NOMO-1 treated with dmso at 0.1 percent for 144 hours (cell line): ENCODE results near the gene SNCB.
"Not testable (repeated sequence)": the region's sequence is repeated elsewhere in the genome, so short reads cannot be mapped to it uniquely, and the experiment has no call there.

Experiments used
- DNase-seq: peaks from one replicate; lab custom pipeline; 2025; ENCODE audit not compliant: unreplicated experiment; lab: John Stamatoyannopoulos, UW

The SNCB gene

DNA sequence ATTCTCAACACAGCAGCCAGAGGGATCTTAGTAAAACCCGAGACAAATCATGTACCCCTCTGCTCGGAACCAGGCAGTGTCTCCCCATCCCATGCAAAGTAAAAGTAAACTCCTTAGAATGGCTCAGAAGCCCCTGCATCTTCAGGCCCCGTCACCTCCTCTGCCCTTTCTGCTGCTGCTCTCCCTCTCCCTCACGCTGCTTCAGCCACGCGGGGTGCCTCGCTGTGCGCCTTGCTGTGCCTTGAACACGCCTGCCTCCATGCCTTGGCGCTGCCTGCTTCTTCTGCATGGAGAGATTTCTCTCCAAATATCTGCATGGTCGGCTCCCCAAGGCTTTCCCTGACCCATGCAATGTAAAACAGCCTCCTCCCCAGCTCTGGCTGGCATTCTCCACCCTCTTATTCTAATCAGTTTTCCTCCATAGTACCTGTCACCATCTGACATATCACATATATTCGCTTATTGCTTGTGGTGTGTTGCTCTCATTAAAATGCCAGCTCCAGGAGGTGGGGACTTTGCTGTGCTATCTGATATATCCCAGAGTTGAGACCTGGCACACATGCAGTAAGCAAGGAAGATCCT lies 28.3 kb downstream of the SNCB start:
- no peak for DNase-seq

DNA sequence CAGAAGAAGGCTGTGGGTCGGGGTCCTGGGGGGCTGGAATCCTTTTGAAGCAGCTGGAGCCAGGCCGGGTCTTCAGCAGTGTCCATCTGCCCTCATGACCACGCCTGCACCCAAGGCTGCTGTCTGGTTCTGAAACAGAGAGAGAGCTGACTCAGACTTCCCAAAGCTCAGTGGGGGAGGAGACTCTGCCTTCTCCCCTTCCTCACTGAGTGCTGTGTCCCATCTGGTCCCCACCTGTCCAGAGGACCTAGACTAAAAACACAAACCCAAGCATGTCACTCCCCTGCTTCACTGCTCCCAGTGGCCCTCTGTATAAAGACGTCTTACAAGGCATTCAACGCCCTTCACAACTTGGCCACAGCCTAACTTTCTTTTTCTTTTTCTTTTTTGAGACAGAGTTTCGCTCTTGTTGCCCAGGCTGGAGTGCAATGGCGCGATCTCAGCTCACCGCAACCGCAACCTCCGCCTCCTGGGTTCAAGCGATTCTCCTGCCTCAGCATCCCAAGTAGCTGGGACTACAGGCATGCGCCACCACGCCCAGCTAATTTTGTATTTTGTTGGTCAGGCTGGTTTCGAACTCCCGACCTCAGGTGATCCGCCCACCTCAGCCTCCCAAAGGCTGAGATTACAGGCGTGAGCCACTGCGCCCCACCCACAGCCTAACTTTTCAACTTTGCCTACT lies 30.4 kb downstream of the SNCB start:
- not testable (repeated sequence) for DNase-seq

DNA sequence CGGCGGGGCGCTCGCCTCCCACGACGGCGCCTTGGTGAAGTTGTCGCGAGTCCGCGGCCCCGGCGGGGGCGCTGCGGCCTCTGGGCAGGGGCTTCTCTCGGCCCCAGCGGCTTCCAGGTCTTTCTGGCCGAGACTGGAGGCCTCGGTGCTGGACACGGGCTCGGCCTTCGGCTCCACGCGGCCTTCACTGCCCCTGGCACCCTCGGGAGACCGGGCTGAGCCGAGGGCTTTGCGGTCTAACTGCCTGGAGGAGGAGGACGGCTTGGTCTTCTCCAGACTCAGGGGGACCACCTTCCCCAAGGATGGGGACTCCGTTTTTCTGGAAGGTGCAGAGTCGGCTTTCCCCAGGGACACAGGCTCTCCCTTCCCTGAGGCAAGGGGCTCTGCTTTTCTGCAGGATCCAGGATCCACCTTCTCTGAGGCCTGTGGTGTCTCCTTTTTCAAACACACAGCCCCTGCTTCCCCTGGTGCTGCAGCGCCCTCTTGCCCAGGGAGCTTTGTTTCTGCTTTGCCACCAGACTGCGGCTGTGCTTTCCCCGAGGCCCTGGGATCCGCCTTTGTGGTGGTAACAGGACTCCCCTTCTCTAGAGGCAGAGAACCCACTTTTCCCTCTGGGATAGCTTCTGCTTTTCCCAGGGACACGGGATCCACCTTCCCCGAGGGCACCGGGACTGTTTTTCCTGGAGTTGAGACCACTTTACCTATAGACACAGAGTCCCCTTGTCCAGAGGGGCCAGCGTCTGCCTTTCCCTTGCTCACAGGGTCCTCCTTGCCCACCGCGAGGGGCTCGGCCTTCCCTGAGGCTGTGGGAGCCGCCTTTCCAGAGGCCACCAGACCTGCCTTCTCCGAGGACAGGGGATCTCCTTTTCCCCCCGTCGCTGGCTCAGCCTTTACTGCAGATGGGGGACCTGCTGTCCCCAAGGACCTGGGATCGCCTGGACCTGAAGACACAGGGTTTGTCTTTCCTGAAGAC lies 32.6 kb downstream of the SNCB start:
- no peak for DNase-seq

DNA sequence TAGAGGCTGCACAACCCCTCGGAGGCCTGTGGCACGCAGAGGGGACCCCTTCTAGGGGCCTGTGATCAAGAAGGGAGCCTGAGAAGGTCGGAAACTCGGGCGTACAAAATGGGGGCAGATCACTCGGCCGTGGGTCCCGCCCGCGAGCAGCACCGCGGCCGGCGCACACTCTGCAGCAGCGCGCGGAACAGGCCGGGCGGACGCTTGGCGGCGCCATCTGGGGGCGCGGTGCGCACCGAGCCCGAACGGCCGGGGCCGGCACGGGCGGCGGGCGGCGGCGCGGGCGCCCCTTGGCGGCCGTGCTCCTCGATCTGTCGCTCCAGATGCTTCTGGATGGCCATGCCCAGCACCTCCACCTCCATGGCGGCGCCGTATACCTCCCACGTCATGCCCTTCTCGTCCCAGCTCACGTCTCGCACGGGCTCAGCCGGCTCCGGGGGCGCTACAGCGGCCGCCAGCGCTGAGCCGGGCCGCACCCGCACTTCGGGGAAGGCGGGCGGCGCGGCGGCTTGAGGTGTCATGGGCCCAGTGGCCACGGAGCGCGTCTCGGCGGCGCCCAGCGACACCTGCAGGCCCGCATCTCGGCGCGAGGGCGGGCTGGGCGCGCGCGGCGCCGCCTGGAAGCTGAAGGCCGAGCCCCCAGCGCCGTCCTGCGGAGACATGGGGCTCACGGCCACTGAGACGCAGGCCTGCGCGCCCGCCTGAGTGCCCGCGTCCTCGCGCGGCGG lies 33.5 kb downstream of the SNCB start:
- no peak for DNase-seq

DNA sequence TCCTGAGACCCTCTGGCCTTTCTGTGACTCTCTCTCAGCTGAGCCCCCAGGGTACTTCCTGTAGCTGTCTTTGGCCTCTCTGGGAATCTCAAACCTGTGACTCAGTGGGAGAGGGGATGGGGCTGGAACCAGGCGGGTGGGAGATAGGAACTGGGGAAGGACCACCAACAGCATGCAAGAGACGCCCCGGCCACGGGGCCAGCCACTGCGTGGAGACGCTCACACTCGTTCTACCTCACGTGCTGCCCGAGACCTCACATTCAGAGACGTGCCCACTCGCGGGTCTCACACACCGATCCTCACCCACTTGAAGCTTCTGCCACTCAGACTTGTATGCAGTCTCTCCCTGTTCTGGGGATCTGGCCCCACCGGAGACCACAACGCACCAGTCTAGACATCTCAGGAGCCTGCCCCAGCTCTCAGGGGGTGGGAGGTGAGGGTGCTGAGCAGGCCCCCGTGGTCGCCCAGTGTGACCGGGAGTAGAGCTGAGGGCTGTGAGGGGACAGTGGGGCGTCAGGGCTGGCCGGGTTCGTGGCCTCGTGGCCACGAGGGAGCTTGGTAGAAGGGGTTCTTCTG lies 34.2 kb downstream of the SNCB start:
- DNase-seq = no peak

DNA sequence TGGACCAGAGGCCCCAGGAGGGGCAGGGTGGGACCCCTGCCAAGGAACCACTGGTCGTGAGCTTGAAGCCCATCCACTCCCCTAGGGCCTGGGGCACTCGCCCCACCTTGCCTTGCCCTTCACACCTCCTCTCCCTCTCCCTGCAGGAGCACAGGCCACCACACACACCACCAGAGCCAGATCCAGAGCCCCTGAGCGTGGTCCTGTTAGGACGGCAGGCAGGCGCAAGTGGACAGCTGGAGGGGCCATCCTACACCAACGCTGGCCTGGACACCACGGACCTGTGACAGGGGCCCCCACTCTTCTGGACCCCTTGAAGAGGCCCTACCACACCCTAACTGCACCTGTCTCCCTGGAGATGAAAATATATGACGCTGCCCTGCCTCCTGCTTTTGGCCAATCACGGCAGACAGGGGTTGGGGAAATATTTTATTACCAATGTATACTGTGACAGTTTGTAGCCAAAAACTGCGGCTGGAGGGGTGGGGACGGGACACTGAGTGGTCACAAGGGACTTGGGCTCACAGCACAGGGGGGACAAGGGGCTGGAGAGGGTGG lies 34.9 kb downstream of the SNCB start:
- DNase-seq = no peak

DNA sequence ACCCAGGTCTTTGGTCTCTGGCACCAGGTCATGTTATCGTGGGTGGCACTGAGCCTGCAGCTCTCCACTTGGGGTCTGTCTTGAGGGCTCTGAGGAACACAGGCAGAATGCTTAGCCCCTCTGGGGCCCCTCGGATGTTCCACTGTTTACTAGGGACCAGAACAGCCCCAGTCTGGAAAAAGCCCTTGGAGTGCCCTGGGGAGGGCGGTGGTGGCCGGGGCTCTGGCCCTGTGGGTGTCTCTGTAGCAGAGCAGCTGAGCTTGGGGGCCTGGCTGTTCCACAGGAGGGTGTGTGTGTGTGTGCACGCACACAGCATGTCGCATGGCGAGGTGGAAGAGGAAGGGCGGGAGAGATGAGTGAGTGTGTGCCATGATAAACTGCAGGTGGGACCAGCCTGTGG lies 35.8 kb downstream of the SNCB start:
- no peak for DNase-seq

DNA sequence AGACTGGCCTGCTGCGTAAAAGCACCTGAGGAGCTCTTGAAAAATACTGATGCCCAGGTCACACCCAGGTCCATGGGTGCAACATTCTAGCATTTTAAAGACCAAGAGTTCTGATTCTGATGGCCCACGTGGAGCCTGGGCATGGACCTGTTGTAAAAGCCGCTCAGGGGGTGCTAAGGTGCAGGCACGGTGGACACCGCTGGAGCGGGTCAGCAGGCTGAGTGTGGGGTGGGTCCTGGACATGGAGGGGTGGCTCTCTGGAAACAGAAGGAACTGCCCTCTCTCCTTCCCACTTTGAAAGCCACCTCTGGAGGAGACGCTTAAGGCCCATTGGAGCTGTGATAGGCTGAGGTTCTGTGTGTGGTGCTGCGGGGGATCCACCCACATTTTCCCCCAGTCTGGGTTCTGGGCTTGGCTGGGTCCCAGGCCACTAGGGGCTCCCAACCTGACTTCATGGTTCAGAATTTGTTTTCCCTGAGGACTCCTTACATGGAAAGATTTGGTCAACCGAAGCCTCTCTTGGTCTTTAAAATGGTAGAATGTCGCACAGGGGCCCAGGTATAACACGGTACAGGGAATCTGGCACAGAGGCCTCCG lies 37.0 kb downstream of the SNCB start:
- DNase-seq = no peak

DNA sequence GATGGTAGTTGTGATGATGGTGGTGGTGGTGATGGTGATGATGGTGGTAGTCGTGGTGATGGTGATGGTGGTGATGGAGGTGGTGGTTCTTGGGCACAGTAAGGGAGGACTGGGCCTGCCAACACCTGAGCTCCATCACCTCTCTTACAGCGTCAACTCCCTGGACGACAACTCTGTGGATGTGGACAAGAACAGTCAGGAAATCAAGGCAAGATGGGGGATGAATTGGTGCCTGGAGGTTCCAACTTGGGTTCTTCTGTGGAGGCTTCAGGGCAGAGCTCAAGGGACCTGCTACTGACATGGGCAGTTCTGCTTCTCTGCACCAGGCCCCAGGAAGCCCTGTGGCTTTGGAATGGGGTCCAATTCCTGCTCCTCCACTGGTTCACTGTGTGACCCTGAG lies 37.8 kb downstream of the SNCB start:
- DNase-seq = no peak

DNA sequence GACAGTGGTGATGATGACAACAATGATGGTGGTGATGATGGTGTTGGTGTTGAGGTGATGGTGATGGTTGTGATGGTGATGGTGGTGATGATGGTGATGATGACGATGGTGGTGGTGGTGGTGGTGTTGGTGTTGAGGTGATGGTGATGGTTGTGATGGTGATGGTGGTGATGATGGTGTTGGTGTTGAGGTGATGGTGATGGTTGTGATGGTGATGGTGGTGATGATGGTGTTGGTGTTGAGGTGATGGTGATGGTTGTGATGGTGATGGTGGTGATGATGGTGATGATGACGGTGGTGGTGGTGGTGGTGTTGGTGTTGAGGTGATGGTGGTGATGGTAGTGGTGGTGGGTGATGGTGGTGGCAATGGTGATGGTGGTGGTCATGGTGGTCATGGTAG lies 38.7 kb downstream of the SNCB start:
- DNase-seq = not testable (repeated sequence)

DNA sequence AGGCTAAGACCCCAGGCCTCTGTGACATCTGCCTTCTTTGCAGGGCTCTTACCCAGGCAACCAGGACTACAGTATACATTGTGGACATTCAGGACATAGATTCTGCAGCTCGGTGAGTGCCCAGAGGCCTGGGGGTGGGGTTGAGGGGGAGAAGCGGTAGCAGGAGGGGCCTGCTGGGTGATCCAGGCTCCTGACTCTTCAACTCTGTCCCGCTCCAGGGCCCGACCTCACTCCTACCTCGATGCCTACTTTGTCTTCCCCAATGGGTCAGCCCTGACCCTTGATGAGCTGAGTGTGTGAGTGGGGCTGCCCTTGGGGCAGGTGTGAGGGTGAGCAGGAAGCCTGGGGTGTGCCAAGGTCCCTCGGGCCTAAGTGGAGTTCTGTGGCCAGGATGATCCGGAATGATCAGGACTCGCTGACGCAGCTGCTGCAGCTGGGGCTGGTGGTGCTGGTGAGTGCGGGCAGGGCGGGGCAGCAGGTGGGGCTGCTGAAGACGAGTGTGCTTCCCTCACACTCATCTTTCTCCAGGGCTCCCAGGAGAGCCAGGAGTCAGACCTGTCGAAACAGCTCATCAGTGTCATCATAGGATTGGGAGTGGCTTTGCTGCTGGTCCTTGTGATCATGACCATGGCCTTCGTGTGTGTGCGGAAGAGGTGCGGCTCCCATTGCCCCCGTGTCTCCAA lies 40.2 kb downstream of the SNCB start:
- no peak for DNase-seq

DNA sequence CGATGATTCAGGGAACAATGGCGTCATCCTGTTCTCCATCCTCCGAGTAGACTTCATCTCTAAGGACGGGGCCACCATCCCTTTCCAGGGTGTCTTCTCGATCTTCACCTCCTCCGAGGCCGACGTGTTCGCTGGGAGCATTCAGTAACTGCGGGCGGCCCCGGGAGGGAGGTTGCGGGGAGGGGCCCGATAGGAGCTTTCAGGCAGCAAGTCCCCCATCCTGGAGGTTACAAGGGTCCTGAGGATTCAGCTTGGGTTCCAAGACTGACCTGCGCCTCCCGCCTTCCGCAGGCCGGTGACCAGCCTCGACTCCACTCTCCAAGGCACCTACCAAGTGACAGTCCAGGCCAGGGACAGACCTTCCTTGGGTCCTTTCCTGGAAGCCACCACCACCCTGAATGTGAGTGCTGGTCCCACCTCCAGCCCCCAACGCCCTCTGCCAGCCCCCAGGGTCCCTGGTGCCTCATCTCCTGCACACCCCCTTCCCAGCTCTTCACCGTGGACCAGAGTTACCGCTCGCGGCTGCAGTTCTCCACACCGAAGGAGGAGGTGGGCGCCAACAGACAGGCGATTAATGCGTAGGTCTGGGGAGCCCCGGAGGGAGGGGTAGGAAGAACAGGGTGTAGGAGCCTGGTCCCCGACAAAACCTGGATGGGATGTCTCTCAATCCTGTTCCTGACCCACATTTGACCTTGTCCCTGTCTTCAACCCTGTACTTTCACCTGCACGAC lies 41.1 kb downstream of the SNCB start:
- no peak for DNase-seq

DNA sequence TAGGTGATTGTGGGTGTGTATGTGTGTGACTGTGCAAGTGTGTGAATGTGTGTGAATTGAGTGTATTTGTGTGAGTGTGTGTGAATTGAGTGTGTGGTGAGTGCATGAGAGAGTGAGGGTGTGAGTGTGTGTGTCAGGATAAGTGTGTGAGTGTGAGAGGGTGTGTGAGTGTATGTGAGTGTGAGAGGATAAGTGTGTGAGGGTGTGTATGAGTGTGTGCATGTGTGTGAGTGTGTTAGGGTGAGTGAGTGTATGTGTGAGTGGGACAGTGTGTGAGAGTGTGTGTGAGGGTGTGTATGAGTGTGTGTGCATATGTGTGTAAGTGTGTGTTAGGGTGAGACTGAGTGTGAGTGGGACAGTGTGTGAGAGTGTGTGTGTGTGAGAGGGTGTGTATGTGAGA lies 42.0 kb downstream of the SNCB start:
- DNase-seq = no peak

DNA sequence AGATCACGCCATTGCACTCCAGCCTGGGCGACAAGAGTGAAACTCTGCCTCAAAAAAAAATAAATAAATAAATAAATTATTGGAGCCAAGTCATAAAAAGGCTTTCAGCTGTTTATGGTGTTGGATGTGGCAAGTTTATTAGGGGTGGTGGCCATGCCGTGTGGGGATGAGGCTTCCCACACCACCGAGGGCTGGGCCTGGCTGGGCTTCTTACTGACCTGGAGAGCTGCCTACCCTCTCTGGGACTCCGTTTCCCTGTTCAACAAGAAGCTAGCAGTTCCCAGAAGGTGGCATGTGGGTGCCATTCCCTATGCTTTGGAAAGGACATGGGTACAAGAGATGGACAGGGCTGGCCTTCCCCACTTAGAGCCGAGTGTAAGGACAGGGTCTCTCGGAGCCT lies 42.9 kb downstream of the SNCB start:
- DNase-seq = no peak

DNA sequence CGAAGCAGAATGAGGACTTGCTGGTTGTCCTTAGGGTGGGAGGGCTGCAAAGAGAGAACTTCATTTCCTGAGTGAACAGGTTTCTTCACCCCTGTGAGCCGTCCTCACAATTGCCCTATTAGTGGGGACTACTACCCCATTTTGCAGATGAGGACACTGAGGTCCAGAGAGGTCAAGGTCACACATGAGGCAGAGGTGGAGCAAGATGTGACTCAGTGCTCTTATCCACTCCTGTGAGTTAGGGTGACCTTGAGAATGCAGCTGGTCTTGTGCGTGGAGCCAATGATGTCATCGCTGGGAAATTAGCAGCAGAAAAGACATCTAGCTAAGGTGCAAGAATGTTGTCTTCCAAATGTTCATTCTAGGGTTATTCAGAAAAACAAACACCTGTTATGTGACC lies 47.3 kb downstream of the SNCB start:
- DNase-seq = no peak

DNA sequence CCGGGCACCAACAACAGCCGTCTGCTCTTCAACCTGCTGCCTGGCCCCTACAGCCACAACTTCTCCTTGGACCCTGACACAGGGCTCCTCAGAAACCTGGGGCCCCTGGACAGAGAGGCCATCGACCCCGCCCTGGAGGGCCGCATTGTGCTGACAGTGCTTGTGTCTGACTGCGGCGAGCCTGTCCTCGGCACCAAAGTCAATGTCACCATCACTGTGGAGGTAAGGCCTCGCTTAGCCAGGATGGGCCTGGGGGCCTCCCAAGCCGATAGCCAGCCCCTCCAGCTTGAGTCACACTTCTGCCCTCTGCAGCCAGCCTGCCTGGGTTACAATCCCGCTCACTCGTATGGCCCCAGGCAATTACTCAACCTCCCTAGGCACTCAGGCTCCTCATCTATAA lies 49.0 kb downstream of the SNCB start:
- DNase-seq = no peak

DNA sequence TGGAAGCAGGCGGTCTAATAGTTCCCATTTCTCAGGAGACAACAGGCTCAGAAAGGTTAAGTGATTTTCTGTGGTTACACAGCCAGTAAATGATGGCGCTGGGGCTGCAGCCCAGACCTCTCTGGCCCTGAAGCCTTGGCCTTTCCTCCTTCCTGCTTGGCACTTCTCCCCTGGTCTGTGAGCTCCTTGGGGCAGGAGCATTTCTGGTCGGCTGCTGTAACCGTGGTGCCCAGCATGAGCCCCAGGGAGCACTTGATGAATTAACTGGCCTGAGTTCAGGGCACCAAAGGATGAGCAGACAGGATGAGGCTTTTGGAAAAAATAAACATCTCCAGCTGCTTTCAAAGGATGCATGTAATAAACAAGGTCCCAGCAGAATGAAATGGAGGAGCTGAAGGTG lies 51.0 kb downstream of the SNCB start:
- no peak for DNase-seq

DNA sequence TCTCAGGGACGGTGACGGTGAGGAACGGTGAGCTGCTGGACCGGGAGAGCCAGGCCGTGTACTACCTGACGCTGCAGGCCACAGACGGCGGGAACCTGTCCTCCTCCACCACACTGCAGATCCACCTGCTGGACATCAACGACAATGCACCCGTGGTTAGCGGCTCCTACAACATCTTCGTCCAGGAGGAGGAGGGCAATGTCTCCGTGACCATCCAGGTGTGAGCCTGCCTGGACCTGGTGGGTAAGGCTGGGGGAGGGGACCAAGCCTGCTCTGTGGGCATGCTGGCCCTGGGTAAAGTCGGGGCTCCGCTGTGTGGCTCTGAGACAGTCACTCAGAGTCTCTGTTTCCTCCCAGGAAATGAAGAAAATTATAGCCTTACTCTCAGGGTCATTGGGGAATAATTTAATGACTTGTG lies 51.9 kb downstream of the SNCB start:
- no peak for DNase-seq
